Astrocyte of the hippocampus (primary cell): ENCODE data around the gene PCGF6.
"Not testable (repeated sequence)": the region's sequence is repeated elsewhere in the genome, so short reads cannot be mapped to it uniquely, and the experiment has no call there.

Experiments used
- DNase-seq: peaks from one replicate; pipeline ENCODE4 v3.0.0; 2011; ENCODE audit warnings: low read depth, low spot score

Gene PCGF6

GRCh38 chr10:103350517-103351260, at the start of gene PCGF6:
TSS of gene PCGF6 (minus strand) at chr10:103351140. CDS start at chr10:103351066, 74 bp downstream.
- peak; percentile 95 for DNase-seq

GRCh38 chr10:103397191-103397825, 46.4 kb upstream of the PCGF6 start:
- DNase-seq = peak; percentile 2

GRCh38 chr10:103396789-103397087, 45.8 kb upstream of the PCGF6 start:
- DNase-seq = no peak

- DNase-seq = peak; percentile 99
These were observed 45.3 kb upstream of the PCGF6 start, which contains the start of the genes ATP5MK and PDCD11 for GRCh38 chr10:103396067-103396788. TSS of gene ATP5MK (minus strand) at chr10:103396475. CDS start at chr10:103392457, 4,018 bp downstream. TSS of gene PDCD11 (plus strand) at chr10:103396626. CDS start at chr10:103398427, 1,801 bp downstream.

GRCh38 chr10:103395754-103396066, 44.8 kb upstream of the PCGF6 start:
- DNase-seq = peak; percentile 43

GRCh38 chr10:103394180-103394579, 43.2 kb upstream of the PCGF6 start:
- peak; percentile 21 for DNase-seq

GRCh38 chr10:103382769-103383168, 31.8 kb upstream of the PCGF6 start:
- no peak for DNase-seq

- DNase-seq = no peak
These were observed 23.3 kb upstream of the PCGF6 start for GRCh38 chr10:103374263-103374662.

- no peak for DNase-seq
These were observed 22.6 kb upstream of the PCGF6 start for GRCh38 chr10:103373544-103373943.

- DNase-seq = peak; percentile 97
These were observed 17.0 kb upstream of the PCGF6 start, which contains the start of gene TAF5 for GRCh38 chr10:103367782-103368518. TSS of gene TAF5 (plus strand) at chr10:103367976. CDS start at chr10:103367990, 14 bp downstream.

- no peak for DNase-seq
These were observed 16.4 kb upstream of the PCGF6 start for GRCh38 chr10:103367379-103367781.

GRCh38 chr10:103360791-103361190, 9.9 kb upstream of the PCGF6 start:
- not testable (repeated sequence) for DNase-seq

GRCh38 chr10:103359493-103359892, 8.6 kb upstream of the PCGF6 start:
- not testable (repeated sequence) for DNase-seq

- DNase-seq = no peak
These were observed 5.1 kb upstream of the PCGF6 start for GRCh38 chr10:103355906-103356599.

GRCh38 chr10:103354567-103354966, 3.6 kb upstream of the PCGF6 start:
- DNase-seq = not testable (repeated sequence)

GRCh38 chr10:103353281-103353680, 2.3 kb upstream of the PCGF6 start:
- DNase-seq = no peak

GRCh38 chr10:103350175-103350516, 794 bp downstream of the PCGF6 start:
- peak; percentile 1 for DNase-seq

- no peak for DNase-seq
These were observed 14.6 kb downstream of the PCGF6 start for GRCh38 chr10:103336370-103336769.

GRCh38 chr10:103334567-103334966, 16.4 kb downstream of the PCGF6 start:
- DNase-seq = no peak

GRCh38 chr10:103333934-103334520, 16.9 kb downstream of the PCGF6 start:
- peak; percentile 26 for DNase-seq

- no peak for DNase-seq
These were observed 23.0 kb downstream of the PCGF6 start for GRCh38 chr10:103327906-103328305.
